IMR-90 (cell line): ENCODE data around the gene LTB4R2. TPM values are rescaled to one million over a fixed set of nuclear protein-coding genes. Genes with fewer than 3 reads are reported as not detected.
A peak's percentile ranks its signal among the peaks of the same experiment; 100 is the strongest.

Source experiments
- ATAC-seq: fragments of 200-7000 bp; cut with Tn5 transposase; 2 replicates; pipeline ENCODE4 v1.9.1; 2020; ENCODE audit warnings: low read depth, mild to moderate bottlenecking, moderate library complexity
- BruUV-seq: library from RNA; stranded (reverse); fragments of 400-500 nt; replicated peaks from 2 replicates; lab custom pipeline; 2021; lab: Mats Ljungman, UMichigan
- CTCF ChIA-PET: fragments of 300-600 bp; formaldehyde crosslinking; extraction: SDS; loops from one replicate; lab custom pipeline; 2021; ENCODE audit warnings: antibody characterized with exemption; lab: Yijun Ruan, JAX
- POLR2A ChIA-PET: fragments of 300-600 bp; sonication (Branson Sonifier 250); formaldehyde crosslinking; loops from one replicate; lab custom pipeline; 2022; ENCODE audit warnings: antibody characterized with exemption; ENCODE audit not compliant: unreplicated experiment; lab: Charles Lee
- DNase-seq: peaks from one replicate; pipeline ENCODE4 v3.0.0; 2013
- H2AFZ ChIP-seq: replicated peaks from 2 replicates; pipeline ENCODE3; 2013; ENCODE audit warnings: low read length, mild to moderate bottlenecking; ENCODE audit not compliant: poor library complexity
- H2AK5ac ChIP-seq: 2 replicates; pipeline ENCODE4 v1.6.1; 2013; ENCODE audit warnings: low read depth, low read length, inconsistent platforms
- H2AK9ac ChIP-seq: replicated peaks from 2 replicates; pipeline ENCODE3; 2013; ENCODE audit warnings: mild to moderate bottlenecking, low read depth, low read length, moderate library complexity; ENCODE audit not compliant: poor library complexity
- H2BK120ac ChIP-seq: 2 replicates; pipeline ENCODE4 v1.6.1; 2013; ENCODE audit warnings: low read depth, low read length, inconsistent platforms
- H2BK15ac ChIP-seq: 3 replicates; pipeline ENCODE4 v1.6.1; 2013; ENCODE audit warnings: low read depth, low read length, inconsistent platforms
- H2BK20ac ChIP-seq: 2 replicates; pipeline ENCODE4 v1.6.1; 2013; ENCODE audit warnings: low read depth, mild to moderate bottlenecking, inconsistent platforms, low read length, moderate library complexity
- H2BK5ac ChIP-seq: 2 replicates; pipeline ENCODE4 v1.6.1; 2013; ENCODE audit warnings: mild to moderate bottlenecking, low read depth, low read length, inconsistent platforms; ENCODE audit not compliant: poor library complexity, severe bottlenecking
- H3K14ac ChIP-seq: replicated peaks from 2 replicates; pipeline ENCODE4 v1.6.1; 2013; ENCODE audit warnings: low read depth, low read length, inconsistent platforms
- H3K18ac ChIP-seq: 2 replicates; pipeline ENCODE4 v1.6.1; 2013; ENCODE audit warnings: low read depth, low read length, control low read depth
- H3K23ac ChIP-seq: 2 replicates; pipeline ENCODE4 v1.6.1; 2013; ENCODE audit warnings: low read depth, low read length, inconsistent platforms
- H3K27ac ChIP-seq: 2 replicates; pipeline ENCODE4 v1.5.1; 2013; ENCODE audit warnings: mild to moderate bottlenecking, control low read depth, low read length; ENCODE audit not compliant: insufficient read depth
- H3K27me3 ChIP-seq: 2 replicates; pipeline ENCODE4 v1.6.1; 2013; ENCODE audit warnings: low read length; ENCODE audit not compliant: control insufficient read depth, insufficient read depth
- H3K36me3 ChIP-seq: 2 replicates; pipeline ENCODE4 v1.6.1; 2013; ENCODE audit warnings: low read length, mixed read lengths; ENCODE audit not compliant: control insufficient read depth, insufficient read depth
- H3K4ac ChIP-seq: 2 replicates; pipeline ENCODE4 v1.6.1; 2013; ENCODE audit warnings: low read depth, low read length, inconsistent platforms
- H3K4me1 ChIP-seq: 2 replicates; pipeline ENCODE4 v1.6.1; 2013; ENCODE audit warnings: low read length, mixed read lengths; ENCODE audit not compliant: control insufficient read depth, insufficient read depth
- H3K4me2 ChIP-seq: 2 replicates; pipeline ENCODE4 v1.6.1; 2013; ENCODE audit warnings: low read depth, mild to moderate bottlenecking, control low read depth, low read length, moderate library complexity
- H3K4me3 ChIP-seq: 2 replicates; pipeline ENCODE4 v1.5.1; 2013; ENCODE audit warnings: low read depth, mild to moderate bottlenecking, control low read depth, low read length, moderate library complexity; ENCODE audit not compliant: insufficient read depth
- H3K56ac ChIP-seq: 2 replicates; pipeline ENCODE4 v1.6.1; 2013; ENCODE audit warnings: low read length, inconsistent platforms; ENCODE audit not compliant: insufficient read depth; ENCODE audit errors: extremely low read depth
- H3K79me1 ChIP-seq, 2 experiments: 2 replicates each; pipeline ENCODE4 v1.6.1; 2013; ENCODE audit warnings: low read length in 2 of 2, inconsistent platforms in 1 of 2, low read depth in 1 of 2
- H3K9ac ChIP-seq: 2 replicates; pipeline ENCODE4 v1.6.1; 2013; ENCODE audit warnings: low read depth, low read length, control low read depth
- H3K9me1 ChIP-seq: 2 replicates; pipeline ENCODE4 v1.6.1; 2013; ENCODE audit warnings: low read length, inconsistent platforms; ENCODE audit not compliant: insufficient read depth
- H3K9me3 ChIP-seq: 2 replicates; pipeline ENCODE4 v1.6.1; 2013; ENCODE audit warnings: low read length; ENCODE audit not compliant: control insufficient read depth, insufficient read depth
- H4K20me1 ChIP-seq: 2 replicates; pipeline ENCODE4 v1.6.1; 2013; ENCODE audit warnings: low read length, inconsistent platforms; ENCODE audit not compliant: insufficient read depth
- H4K5ac ChIP-seq: 2 replicates; pipeline ENCODE4 v1.6.1; 2013; ENCODE audit warnings: mild to moderate bottlenecking, low read depth, low read length, control low read depth
- H4K8ac ChIP-seq, 2 experiments: 2 replicates each; pipeline ENCODE4 v1.6.1; 2013; ENCODE audit warnings: low read depth in 2 of 2, low read length in 2 of 2, control low read depth in 1 of 2, inconsistent platforms in 1 of 2
- H4K91ac ChIP-seq: 2 replicates; pipeline ENCODE4 v1.6.1; 2013; ENCODE audit warnings: low read depth, low read length, inconsistent platforms; ENCODE audit not compliant: insufficient read depth
- BHLHE40 ChIP-seq: fragments of 150-350 bp; IDR thresholded peaks from 2 replicates; pipeline ENCODE4 v1.6.1; 2016; ENCODE audit warnings: mild to moderate bottlenecking, low read depth, low read length
- CHD1 ChIP-seq: IDR thresholded peaks from 2 replicates; pipeline ENCODE4 v1.6.1; 2012; ENCODE audit warnings: low read depth, low read length, improper control_type of control experiment
- CTCF ChIP-seq: conservative IDR thresholded peaks from 2 replicates; pipeline ENCODE4 v1.5.1; 2012; ENCODE audit warnings: mild to moderate bottlenecking, low read depth, low read length, improper control_type of control experiment
- FOS ChIP-seq: fragments of 150-350 bp; IDR thresholded peaks from 2 replicates; pipeline ENCODE4 v1.6.1; 2016; ENCODE audit warnings: low read depth, low read length
- MAFK ChIP-seq: IDR thresholded peaks from 2 replicates; pipeline ENCODE4 v1.6.1; 2012; ENCODE audit warnings: low read depth, low read length, improper control_type of control experiment
- MXI1 ChIP-seq: IDR thresholded peaks from 2 replicates; pipeline ENCODE4 v1.6.1; 2012; ENCODE audit warnings: low read depth, mild to moderate bottlenecking, low read length, moderate library complexity, borderline replicate concordance
- RAD21 ChIP-seq: IDR thresholded peaks from 2 replicates; pipeline ENCODE4 v1.6.1; 2012; ENCODE audit warnings: low read length, improper control_type of control experiment
- RCOR1 ChIP-seq: IDR thresholded peaks from 2 replicates; pipeline ENCODE4 v1.6.1; 2012; ENCODE audit warnings: mild to moderate bottlenecking, low read length, improper control_type of control experiment; ENCODE audit not compliant: insufficient replicate concordance
- RFX5 ChIP-seq: IDR thresholded peaks from 2 replicates; pipeline ENCODE4 v1.8.0; 2012; ENCODE audit warnings: low read depth, mild to moderate bottlenecking, low read length, moderate library complexity
- USF2 ChIP-seq: fragments of 150-350 bp; IDR thresholded peaks from 2 replicates; pipeline ENCODE4 v1.6.1; 2017; ENCODE audit warnings: mild to moderate bottlenecking, antibody characterized with exemption, low read length, low read depth
- WGBS, 2 experiments: methylation state at CpG; one replicate each; pipeline versions ENCODE4 v1.1.5 to v1.1.7; 2013; ENCODE audit warnings: missing lambda C conversion rate in 2 of 2; ENCODE audit not compliant: insufficient read length in 1 of 2; ENCODE audit errors: extremely low coverage in 2 of 2; 5-methylcytosine and 5-hydroxymethylcytosine counted together
- dilution Hi-C: fragments of 300-500 bp; cut with HindIII; formaldehyde crosslinking; loops from one replicate; pipeline ENCODE4 v1.14.3; 2018; ENCODE audit warnings: low sequenced_read_pairs; ENCODE audit not compliant: unreplicated experiment
- in situ Hi-C: fragments of 300-500 bp; cut with MboI; formaldehyde crosslinking; loops from 3 replicates; pipeline ENCODE4 v1.14.3; 2019; ENCODE audit warnings: low sequenced_read_pairs, inconsistent platforms, mixed read lengths
- intact Hi-C: fragments of 100-400 bp; cut with micrococcal nuclease; formaldehyde crosslinking; loops from 2 replicates; pipeline ENCODE4 v1.10.0; 2022
- polyA plus RNA-seq, 3 experiments: library from polyadenylated mRNA; depleted of rRNA; stranded (reverse); fragments of >200 nt; gene quantifications; 2 replicates each; pipeline ENCODE4 v1.2.3, GENCODE V29; 2012; ENCODE audit warnings: low replicate concordance in 1 of 3
- total RNA-seq: library from RNA; depleted of rRNA; stranded (reverse); fragments of >200 nt; gene quantifications from 2 replicates; pipeline ENCODE4 v1.2.3, GENCODE V29; 2012
- TF ChIP-seq, protein P1 (sequence below): fragments of 150-350 bp; IDR thresholded peaks from 2 replicates; pipeline ENCODE4 v1.6.1; 2016; ENCODE audit warnings: low read depth, mild to moderate bottlenecking, low read length, moderate library complexity, borderline replicate concordance

Gene LTB4R2
- total and polyA plus RNA-seq, 2 of the 4 experiments (the other 2 are of a cell fraction): 0.72 to 1.7 TPM

- BruUV-seq: no TSS peak
- no peak for TF ChIP-seq CHD1
- TF ChIP-seq, protein P1, sequence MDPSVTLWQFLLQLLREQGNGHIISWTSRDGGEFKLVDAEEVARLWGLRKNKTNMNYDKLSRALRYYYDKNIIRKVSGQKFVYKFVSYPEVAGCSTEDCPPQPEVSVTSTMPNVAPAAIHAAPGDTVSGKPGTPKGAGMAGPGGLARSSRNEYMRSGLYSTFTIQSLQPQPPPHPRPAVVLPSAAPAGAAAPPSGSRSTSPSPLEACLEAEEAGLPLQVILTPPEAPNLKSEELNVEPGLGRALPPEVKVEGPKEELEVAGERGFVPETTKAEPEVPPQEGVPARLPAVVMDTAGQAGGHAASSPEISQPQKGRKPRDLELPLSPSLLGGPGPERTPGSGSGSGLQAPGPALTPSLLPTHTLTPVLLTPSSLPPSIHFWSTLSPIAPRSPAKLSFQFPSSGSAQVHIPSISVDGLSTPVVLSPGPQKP: no peak
- no peak for TF ChIP-seq MAFK
- TF ChIP-seq BHLHE40: no peak
- no peak for TF ChIP-seq USF2
- TF ChIP-seq RCOR1: no peak
- TF ChIP-seq RFX5: no peak
- TF ChIP-seq FOS: no peak
- TF ChIP-seq RAD21: no peak
- TF ChIP-seq CTCF: no peak
- no peak for TF ChIP-seq MXI1
- ChIA-PET CTCF (no interaction called here), POLR2A (no interaction called here)
- Histone ChIP-seq H4K20me1 (no peaks in the 10 kb centered on the region), H2BK120ac (no peak overlapping the region), H4K5ac (no peak overlapping the region), H2BK20ac (no peak overlapping the region), H2BK5ac (no peak overlapping the region), H2AFZ (no peak overlapping the region), H4K8ac (no peak overlapping the region), H3K23ac (no peak overlapping the region), H3K36me3 (no peaks in the 10 kb centered on the region), H3K4me3 (no peak overlapping the region), H3K27ac (no peak overlapping the region), H2AK9ac (peak overlapping the region; percentile 79), H3K4ac (no peak overlapping the region), H2BK15ac (no peak overlapping the region), H3K9me1 (peaks cover 6% of the 10 kb centered on the region), H3K9me3 (no peaks in the 10 kb centered on the region), H3K27me3 (peaks cover 43% of the 10 kb centered on the region), H3K14ac (no peak overlapping the region), H3K56ac (no peak overlapping the region), H3K4me1 (no peaks in the 10 kb centered on the region), H3K9ac (no peak overlapping the region), H3K79me1 (no peaks in the 10 kb centered on the region), H2AK5ac (no peak overlapping the region), H3K4me2 (no peak overlapping the region), H3K18ac (no peak overlapping the region), H4K91ac (no peak overlapping the region)
- intact Hi-C loops: no loop called here
- WGBS, 2 experiments: 100% methylated on average over 1 of the region's 3 CpGs; no CpG with 5 or more reads in 1 of the 2 experiments
- ATAC-seq (no peak), DNase-seq (no peak)
- in situ Hi-C loops: no loop called here
- dilution Hi-C loops: no loop called here
These were observed 7.4 kb downstream of the LTB4R2 start for GRCh38 chr14:24317141-24317928.
